ENCODE data around the gene SV2B. TPM values are rescaled to one million over a fixed set of nuclear protein-coding genes. Genes with fewer than 3 reads are reported as not detected.

SV2B gene
- total RNA-seq, 1 experiment from 2014 or later: not detected

DNA sequence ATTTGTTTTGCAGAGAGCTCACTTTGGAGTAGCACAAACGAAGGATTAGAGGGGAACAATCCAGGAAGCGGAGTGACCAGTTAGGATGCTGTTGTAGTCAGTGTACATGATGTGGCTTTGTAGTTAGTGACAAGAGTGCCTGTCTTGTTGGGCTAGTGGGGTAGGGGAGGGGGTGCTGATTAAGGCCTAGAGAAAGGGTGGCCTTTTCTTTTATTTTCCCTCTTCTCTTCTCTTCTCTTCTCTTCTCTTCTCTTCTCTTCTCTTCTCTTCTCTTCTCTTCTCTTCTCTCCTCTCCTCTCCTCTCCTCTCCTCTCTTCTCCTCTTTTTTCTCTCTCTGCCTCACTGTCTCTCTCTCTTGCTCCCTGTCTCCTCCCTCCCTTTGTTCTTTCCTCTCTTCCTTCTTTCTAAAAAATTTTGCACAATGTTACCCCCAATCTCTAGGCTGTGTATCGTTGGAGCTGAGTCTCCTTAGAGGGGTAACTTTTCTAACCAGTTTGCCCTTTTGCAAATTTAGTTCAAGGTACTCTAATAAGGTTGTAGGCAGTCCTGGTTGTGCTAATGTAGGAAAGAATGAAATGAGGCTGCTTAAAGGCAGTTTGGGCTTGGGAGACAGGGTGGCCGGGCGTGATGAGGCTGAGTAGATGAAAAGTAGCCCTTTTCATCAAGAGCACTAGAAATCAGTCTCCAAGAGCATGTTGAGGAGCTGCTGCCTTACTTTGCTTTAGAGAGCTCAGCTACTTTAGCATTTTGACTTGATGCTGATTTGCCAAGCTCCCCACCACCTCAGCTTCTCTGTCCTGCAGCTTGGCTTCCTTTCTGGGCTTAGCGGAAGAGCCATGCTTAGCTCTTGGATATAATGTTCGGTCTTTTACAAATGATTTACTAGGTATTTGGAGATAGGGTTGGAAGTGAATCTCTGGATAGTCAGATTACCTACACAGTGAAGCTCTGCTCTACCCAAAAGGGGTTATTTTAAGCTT, 58.6 kb downstream of the SV2B start:
- ATAC-seq (no peak), DNase-seq (no peak)
- BruUV-seq (replicated peaks): no TSS peak
- no peaks in the 10 kb centered on the region for H3K36me3 ChIP-seq (ENCODE audit: low read depth, low read length)
- no peak overlapping the region for H3K27ac ChIP-seq (ENCODE audit: low read length)
- no peak overlapping the region for H3K4me2 ChIP-seq (ENCODE audit: low read length)
- H3K9me3 ChIP-seq (ENCODE audit: low read length): no peaks in the 10 kb centered on the region
- no peaks in the 10 kb centered on the region for H3K9me2 ChIP-seq (replicated peaks; ENCODE audit: low read length)
- H4K20me1 ChIP-seq (ENCODE audit: low read length): no peaks in the 10 kb centered on the region
- intact Hi-C loops (cut with micrococcal nuclease): no loop called here
- no peaks in the 10 kb centered on the region for H3K79me2 ChIP-seq (ENCODE audit: low read length)
- no peaks in the 10 kb centered on the region for H3K4me1 ChIP-seq (ENCODE audit: insufficient read depth, low read length)
- H2AFZ ChIP-seq (ENCODE audit: low read length): no peak overlapping the region
- H3K27me3 ChIP-seq (ENCODE audit: low read length): 0 out of 2 replicates have a peak, but pooled peaks cover 20% of the 10 kb centered on the region
- no peaks in the 10 kb centered on the region for H3F3A ChIP-seq (ENCODE audit: low read length, unreplicated experiment)
- no peak for TF ChIP-seq EZH2 (IDR thresholded peaks at IDR 0.05; ENCODE audit: low read length, unreplicated experiment)
- TF ChIP-seq, protein P1, sequence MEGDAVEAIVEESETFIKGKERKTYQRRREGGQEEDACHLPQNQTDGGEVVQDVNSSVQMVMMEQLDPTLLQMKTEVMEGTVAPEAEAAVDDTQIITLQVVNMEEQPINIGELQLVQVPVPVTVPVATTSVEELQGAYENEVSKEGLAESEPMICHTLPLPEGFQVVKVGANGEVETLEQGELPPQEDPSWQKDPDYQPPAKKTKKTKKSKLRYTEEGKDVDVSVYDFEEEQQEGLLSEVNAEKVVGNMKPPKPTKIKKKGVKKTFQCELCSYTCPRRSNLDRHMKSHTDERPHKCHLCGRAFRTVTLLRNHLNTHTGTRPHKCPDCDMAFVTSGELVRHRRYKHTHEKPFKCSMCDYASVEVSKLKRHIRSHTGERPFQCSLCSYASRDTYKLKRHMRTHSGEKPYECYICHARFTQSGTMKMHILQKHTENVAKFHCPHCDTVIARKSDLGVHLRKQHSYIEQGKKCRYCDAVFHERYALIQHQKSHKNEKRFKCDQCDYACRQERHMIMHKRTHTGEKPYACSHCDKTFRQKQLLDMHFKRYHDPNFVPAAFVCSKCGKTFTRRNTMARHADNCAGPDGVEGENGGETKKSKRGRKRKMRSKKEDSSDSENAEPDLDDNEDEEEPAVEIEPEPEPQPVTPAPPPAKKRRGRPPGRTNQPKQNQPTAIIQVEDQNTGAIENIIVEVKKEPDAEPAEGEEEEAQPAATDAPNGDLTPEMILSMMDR (conservative IDR thresholded peaks at IDR 0.05; ENCODE audit: low read depth, low read length): no peak
- no peak for TF ChIP-seq EZH2phosphoT487 (IDR thresholded peaks at IDR 0.05; ENCODE audit: borderline replicate concordance, low read length)
- ChIA-PET POLR2A (ENCODE audit: unreplicated experiment) (interaction anchor here (0.6 kb wide), 1 partner anchor 142 kb away, joined by 3 read pairs; no protein-coding TSS in a partner anchor), CTCF (no interaction called here)
- no peak overlapping the region for H3K9ac ChIP-seq (ENCODE audit: low read length)
- H3K4me3 ChIP-seq (ENCODE audit: low read length): no peak overlapping the region

DNA sequence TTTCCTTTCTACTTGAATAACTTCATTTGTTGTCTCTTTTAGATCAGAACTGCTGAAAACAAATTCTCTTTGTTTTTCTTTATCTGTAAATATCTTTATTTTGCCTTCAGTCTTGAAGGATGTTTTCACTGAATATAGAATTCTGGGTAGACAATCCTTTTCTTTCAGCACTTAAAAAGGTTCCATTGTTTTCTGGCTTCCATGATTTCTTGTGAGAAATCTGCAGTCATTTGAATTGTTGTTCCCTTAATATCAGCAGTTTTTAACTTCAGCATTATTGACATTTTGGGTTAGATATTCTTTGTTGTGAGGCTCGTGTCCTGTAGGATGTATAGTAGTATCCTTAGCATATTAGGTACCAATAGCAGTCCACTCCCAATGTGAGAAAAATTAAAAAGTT, 65.8 kb downstream of the SV2B start:
- POLR2A ChIA-PET (ENCODE audit: unreplicated experiment): no interaction called here
- Histone ChIP-seq H3K27me3 (ENCODE audit: low read length) (peaks cover 15% of the 10 kb centered on the region), H3K9ac (ENCODE audit: low read length) (no peak overlapping the region), H3K4me3 (ENCODE audit: low read length) (no peak overlapping the region), H3K9me3 (ENCODE audit: low read length) (0 out of 2 replicates have a peak, but pooled peaks cover 7% of the 10 kb centered on the region), H3K79me2 (ENCODE audit: low read length) (no peaks in the 10 kb centered on the region), H2AFZ (ENCODE audit: low read length) (no peak overlapping the region), H3F3A (ENCODE audit: low read length, unreplicated experiment) (no peaks in the 10 kb centered on the region), H4K20me1 (ENCODE audit: low read length) (no peaks in the 10 kb centered on the region), H3K27ac (ENCODE audit: low read length) (no peak overlapping the region), H3K4me1 (ENCODE audit: insufficient read depth, low read length) (no peaks in the 10 kb centered on the region), H3K9me2 (replicated peaks; ENCODE audit: low read length) (no peaks in the 10 kb centered on the region), H3K36me3 (ENCODE audit: low read depth, low read length) (no peaks in the 10 kb centered on the region), H3K4me2 (ENCODE audit: low read length) (no peak overlapping the region)
- intact Hi-C loops (cut with micrococcal nuclease): no loop called here
- no TSS peak for BruUV-seq (replicated peaks)
- CTCF ChIA-PET: no interaction called here
- ATAC-seq (no peak), DNase-seq (no peak)
- TF ChIP-seq EZH2phosphoT487 (IDR thresholded peaks at IDR 0.05; ENCODE audit: borderline replicate concordance, low read length) (no peak), EZH2 (IDR thresholded peaks at IDR 0.05; ENCODE audit: low read length, unreplicated experiment) (no peak)
- TF ChIP-seq, protein P1 (conservative IDR thresholded peaks at IDR 0.05; ENCODE audit: low read depth, low read length): no peak

DNA sequence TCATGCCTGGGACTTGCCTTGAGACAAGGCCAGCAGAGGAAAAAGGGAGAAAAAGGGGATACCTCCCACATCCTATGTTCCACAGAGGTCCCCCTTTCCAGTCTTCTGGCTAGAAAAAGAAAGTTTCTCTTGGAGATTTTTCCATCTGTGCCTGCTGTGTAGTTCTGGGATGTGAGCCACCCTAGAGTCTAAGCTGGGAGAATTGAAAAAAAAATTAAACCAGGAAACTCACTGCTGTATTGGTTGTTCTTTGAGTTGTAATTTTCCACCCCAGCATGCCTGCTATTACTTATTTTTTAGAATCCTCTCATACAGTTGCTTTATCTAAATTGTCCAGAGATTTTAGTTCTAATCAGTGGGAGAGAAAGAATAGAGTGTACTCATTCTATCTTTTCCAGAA, 68.4 kb downstream of the SV2B start:
- POLR2A ChIA-PET (ENCODE audit: unreplicated experiment): no interaction called here

More for the DNA sequence above, 68.4 kb downstream of the SV2B start:
- no peaks in the 10 kb centered on the region for H3K4me1 ChIP-seq (ENCODE audit: insufficient read depth, low read length)
- H3K79me2 ChIP-seq (ENCODE audit: low read length): no peaks in the 10 kb centered on the region
- H3F3A ChIP-seq (ENCODE audit: low read length, unreplicated experiment): no peaks in the 10 kb centered on the region
- no peak overlapping the region for H3K4me2 ChIP-seq (ENCODE audit: low read length)
- CTCF ChIA-PET: no interaction called here
- H3K9me3 ChIP-seq (ENCODE audit: low read length): 0 out of 2 replicates have a peak, but pooled peaks cover 7% of the 10 kb centered on the region
- H4K20me1 ChIP-seq (ENCODE audit: low read length): no peaks in the 10 kb centered on the region
- H3K9ac ChIP-seq (ENCODE audit: low read length): no peak overlapping the region
- H3K27ac ChIP-seq (ENCODE audit: low read length): no peak overlapping the region
- H3K4me3 ChIP-seq (ENCODE audit: low read length): no peak overlapping the region
- no peak overlapping the region for H2AFZ ChIP-seq (ENCODE audit: low read length)
- ATAC-seq (no peak), DNase-seq (no peak)
- no peaks in the 10 kb centered on the region for H3K36me3 ChIP-seq (ENCODE audit: low read depth, low read length)
- no TSS peak for BruUV-seq (replicated peaks)
- TF ChIP-seq, protein P1 (conservative IDR thresholded peaks at IDR 0.05; ENCODE audit: low read depth, low read length): no peak
- intact Hi-C loops (cut with micrococcal nuclease): no loop called here
- peaks cover 36% of the 10 kb centered on the region for H3K27me3 ChIP-seq (ENCODE audit: low read length)
- H3K9me2 ChIP-seq (replicated peaks; ENCODE audit: low read length): no peaks in the 10 kb centered on the region
